Measurements from ENCODE around the gene OSBPL6. TPM values are rescaled to one million over a fixed set of nuclear protein-coding genes. Genes with fewer than 3 reads are reported as not detected.

Gene OSBPL6
- total and polyA plus RNA-seq, 2 of the 13 experiments (the other 11 are each of a cell fraction or from before 2014, with no cell fraction given): 0.03 to 0.11 TPM

GRCh38 chr2:178298785-178299212 lies 104.5 kb downstream of the OSBPL6 start:
- Histone ChIP-seq H3K27me3 (ENCODE audit: control insufficient read depth in 1 of 2, insufficient read depth in 2 of 2, low read length in 2 of 2) (no peaks in the 10 kb centered on the region), H3K4me1 (ENCODE audit: insufficient read depth, low read length) (peaks cover 9% of the 10 kb centered on the region), H4K20me1 (ENCODE audit: insufficient read depth, low read length) (no peaks in the 10 kb centered on the region; the same call in 1 of the 2 replicates), H3K9ac (ENCODE audit: insufficient read depth, low read depth, low read length) (no peak overlapping the region), H2AFZ (ENCODE audit: low read length) (no peak overlapping the region), H3K4me2 (ENCODE audit: low read depth, low read length) (no peak overlapping the region), H3K27ac (ENCODE audit: extremely low read length, insufficient read depth, low read length) (no peak overlapping the region), H3K4me3 (replicated peaks in 1 of 3; ENCODE audit: insufficient read depth in 1 of 3, low read depth in 2 of 3, low read length in 3 of 3) (no peak overlapping the region), H3K36me3 (replicated peaks in 1 of 2; ENCODE audit: control insufficient read depth in 1 of 2, insufficient read depth in 2 of 2, low read length in 2 of 2) (no peaks in the 10 kb centered on the region), H3K9me3 (ENCODE audit: low read length) (no peaks in the 10 kb centered on the region), H3K79me2 (ENCODE audit: insufficient read depth, low read length) (no peaks in the 10 kb centered on the region)
- no peak for TF ChIP-seq NFKBIZ (CRISPR knock-in tag; IDR thresholded peaks at IDR 0.05)
- TF ChIP-seq ZNF737 (CRISPR knock-in tag; IDR thresholded peaks at IDR 0.05; ENCODE audit: borderline replicate concordance): no peak
- TF ChIP-seq POLR2AphosphoS2 (IDR thresholded peaks at IDR 0.05; ENCODE audit: low read depth, low read length): no peak
- no peak for TF ChIP-seq LBX2 (CRISPR knock-in tag; IDR thresholded peaks at IDR 0.05; ENCODE audit: borderline replicate concordance)
- 0 out of 2 replicates have a peak, but pooled peaks have one; percentile 8 for TF ChIP-seq CREB1 (IDR thresholded peaks at IDR 0.05)
- TF ChIP-seq CREB1 (CRISPR knock-in tag; IDR thresholded peaks at IDR 0.05): no peak
- BruUV-seq (replicated peaks): no TSS peak
- ChIA-PET POLR2A (no interaction called here), CTCF (ENCODE audit: low intra/inter-chr PET ratio, low total read pairs) (no interaction called here)
- ATAC-seq (no peak), FAIRE-seq (no peak), DNase-seq (ENCODE audit: low spot score) (no peak)
- intact Hi-C loops (cut with micrococcal nuclease; ENCODE audit: unreplicated experiment): no loop called here
- in situ Hi-C loops (cut with HindIII; ENCODE audit: extremely low pct_ligation_motif_present, low pct_unique_long_range_greater_than_20kb): no loop called here

GRCh38 chr2:178301649-178302238 lies 107.4 kb downstream of the OSBPL6 start:
- Histone ChIP-seq H3K79me2 (ENCODE audit: insufficient read depth, low read length) (no peaks in the 10 kb centered on the region), H3K4me3 (replicated peaks in 1 of 3; ENCODE audit: insufficient read depth in 1 of 3, low read depth in 2 of 3, low read length in 3 of 3) (no peak overlapping the region), H3K9me3 (ENCODE audit: low read length) (no peaks in the 10 kb centered on the region), H3K4me1 (ENCODE audit: insufficient read depth, low read length) (peaks cover 7% of the 10 kb centered on the region), H4K20me1 (ENCODE audit: insufficient read depth, low read length) (no peaks in the 10 kb centered on the region), H3K27me3 (ENCODE audit: control insufficient read depth in 1 of 2, insufficient read depth in 2 of 2, low read length in 2 of 2) (no peaks in the 10 kb centered on the region), H3K9ac (ENCODE audit: insufficient read depth, low read depth, low read length) (no peak overlapping the region), H2AFZ (ENCODE audit: low read length) (no peak overlapping the region), H3K36me3 (replicated peaks in 1 of 2; ENCODE audit: control insufficient read depth in 1 of 2, insufficient read depth in 2 of 2, low read length in 2 of 2) (no peaks in the 10 kb centered on the region), H3K27ac (ENCODE audit: extremely low read length, insufficient read depth, low read length) (no peak overlapping the region), H3K4me2 (ENCODE audit: low read depth, low read length) (no peak overlapping the region)
- intact Hi-C loops (cut with micrococcal nuclease; ENCODE audit: unreplicated experiment) (no loop called here), in situ Hi-C loops (cut with HindIII; ENCODE audit: extremely low pct_ligation_motif_present, low pct_unique_long_range_greater_than_20kb) (loop anchor here (10.0 kb wide), 1 partner anchor 113 kb away; no protein-coding TSS in a partner anchor)
- BruUV-seq (replicated peaks): no TSS peak
- ChIA-PET CTCF (ENCODE audit: low intra/inter-chr PET ratio, low total read pairs) (no interaction called here), POLR2A (no interaction called here)
- WGBS (ENCODE audit: low lambda C conversion rate): 4% methylated on average over 3 of the region's 3 CpGs
- no peak for ATAC-seq
- no peak for FAIRE-seq
- DNase-seq (ENCODE audit: low spot score): no peak
- TF ChIP-seq ETV5 (CRISPR knock-in tag; IDR thresholded peaks at IDR 0.05; ENCODE audit: borderline replicate concordance): no peak
- no peak for TF ChIP-seq TAF15 (IDR thresholded peaks at IDR 0.05; ENCODE audit: low read depth, low read length, poor library complexity, severe bottlenecking)
- no peak for TF ChIP-seq BRD4 (CRISPR knock-in tag; IDR thresholded peaks at IDR 0.05)
- no peak for TF ChIP-seq TFDP1 (CRISPR knock-in tag; IDR thresholded peaks at IDR 0.05; ENCODE audit: borderline replicate concordance)
- TF ChIP-seq ZNF782 (CRISPR knock-in tag; IDR thresholded peaks at IDR 0.05; ENCODE audit: borderline replicate concordance): no peak
- no peak for TF ChIP-seq ZNF142 (CRISPR knock-in tag; IDR thresholded peaks at IDR 0.05)
